ENCODE results near the gene MAK. TPM values are rescaled to one million over a fixed set of nuclear protein-coding genes. Genes with fewer than 3 reads are reported as not detected.
A peak's percentile ranks its signal among the peaks of the same experiment; 100 is the strongest.
"Not testable (repeated sequence)": the region's sequence is repeated elsewhere in the genome, so short reads cannot be mapped to it uniquely, and the experiment has no call there.

MAK gene
- total RNA-seq, 2 donors from 2014 or later = 0.63 TPM; not detected in 1

DNA sequence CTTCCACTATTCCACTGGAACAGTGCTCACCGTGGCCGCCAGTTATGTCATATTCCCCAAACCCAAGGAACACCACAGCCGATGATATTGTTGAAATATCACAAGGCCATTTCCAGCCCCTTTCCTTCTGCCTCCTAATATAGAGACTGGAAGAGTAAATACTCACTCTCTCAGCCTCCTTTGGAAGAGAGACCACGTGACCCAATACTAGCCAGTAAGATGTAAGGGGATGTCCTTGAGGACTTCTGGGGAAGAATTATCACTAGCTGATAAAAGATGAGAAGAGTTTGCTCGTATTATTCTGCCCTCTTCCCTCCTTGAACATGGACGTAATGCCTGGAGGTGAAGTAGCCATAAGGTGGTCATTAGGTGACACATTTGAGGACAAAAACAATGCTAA, 13.5 kb downstream of the MAK start:
- Histone ChIP-seq H3K36me3 (no peaks in the 10 kb centered on the region), H3K9me3 (no peaks in the 10 kb centered on the region), H3K27me3 (replicated peaks; ENCODE audit: insufficient read depth) (no peaks in the 10 kb centered on the region), H3K27ac (no peak overlapping the region), H3K4me1 (ENCODE audit: control insufficient read depth in 1 of 2, low read depth in 2 of 2) (no peaks in the 10 kb centered on the region), H3K4me3 (no peak overlapping the region)
- ATAC-seq (ENCODE audit: insufficient number of reproducible peaks, low FRiP score, low read depth) (no peak), DNase-seq (ENCODE audit: low spot score) (no peak)
- TF ChIP-seq, protein P1, sequence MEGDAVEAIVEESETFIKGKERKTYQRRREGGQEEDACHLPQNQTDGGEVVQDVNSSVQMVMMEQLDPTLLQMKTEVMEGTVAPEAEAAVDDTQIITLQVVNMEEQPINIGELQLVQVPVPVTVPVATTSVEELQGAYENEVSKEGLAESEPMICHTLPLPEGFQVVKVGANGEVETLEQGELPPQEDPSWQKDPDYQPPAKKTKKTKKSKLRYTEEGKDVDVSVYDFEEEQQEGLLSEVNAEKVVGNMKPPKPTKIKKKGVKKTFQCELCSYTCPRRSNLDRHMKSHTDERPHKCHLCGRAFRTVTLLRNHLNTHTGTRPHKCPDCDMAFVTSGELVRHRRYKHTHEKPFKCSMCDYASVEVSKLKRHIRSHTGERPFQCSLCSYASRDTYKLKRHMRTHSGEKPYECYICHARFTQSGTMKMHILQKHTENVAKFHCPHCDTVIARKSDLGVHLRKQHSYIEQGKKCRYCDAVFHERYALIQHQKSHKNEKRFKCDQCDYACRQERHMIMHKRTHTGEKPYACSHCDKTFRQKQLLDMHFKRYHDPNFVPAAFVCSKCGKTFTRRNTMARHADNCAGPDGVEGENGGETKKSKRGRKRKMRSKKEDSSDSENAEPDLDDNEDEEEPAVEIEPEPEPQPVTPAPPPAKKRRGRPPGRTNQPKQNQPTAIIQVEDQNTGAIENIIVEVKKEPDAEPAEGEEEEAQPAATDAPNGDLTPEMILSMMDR (IDR thresholded peaks at IDR 0.05) = no peak

DNA sequence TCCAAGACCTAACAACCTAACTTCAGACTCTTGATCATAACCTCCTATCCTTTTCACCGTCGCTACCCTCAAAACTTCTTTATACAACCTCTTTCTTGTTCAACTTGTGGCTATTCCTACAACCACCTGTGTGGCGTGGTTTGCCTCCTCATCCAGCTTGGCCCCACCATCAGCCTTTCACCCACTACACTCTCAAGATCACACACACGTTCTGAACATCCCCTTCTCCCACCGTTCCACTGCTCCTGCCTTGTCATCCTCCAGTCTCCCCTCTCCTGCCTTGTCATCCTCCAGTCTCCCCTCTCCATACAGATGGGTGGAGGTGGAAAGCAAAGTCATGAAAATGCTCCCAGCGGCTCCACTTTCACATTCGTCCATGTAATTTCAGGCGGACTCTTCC, 14.0 kb downstream of the MAK start:
- no peak for ATAC-seq (ENCODE audit: insufficient number of reproducible peaks, low FRiP score, low read depth)
- H3K27me3 ChIP-seq (replicated peaks; ENCODE audit: insufficient read depth) = no peaks in the 10 kb centered on the region
- TF ChIP-seq, protein P1 (IDR thresholded peaks at IDR 0.05) = no peak

DNA sequence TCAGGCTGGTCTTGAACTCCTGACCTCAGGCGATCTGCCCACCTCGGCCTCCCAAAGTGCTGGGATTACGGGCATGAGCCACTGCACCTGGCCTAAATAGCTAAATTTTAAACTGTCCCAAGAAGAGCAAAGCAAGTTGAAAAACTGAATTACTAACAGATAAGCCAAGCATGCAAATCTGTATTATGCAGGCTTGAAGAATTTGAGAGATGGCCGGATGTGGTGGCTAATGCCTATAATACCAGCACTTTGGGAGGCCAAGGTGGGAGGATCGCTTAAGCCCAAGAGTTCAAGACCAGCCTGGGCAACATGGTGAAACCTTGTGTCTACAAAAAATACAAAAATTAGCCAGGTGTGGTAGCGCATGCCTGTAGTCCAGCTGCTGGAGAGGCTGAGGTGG, 24.2 kb downstream of the MAK start:
- H3K27me3 ChIP-seq (replicated peaks; ENCODE audit: insufficient read depth); DNase-seq (ENCODE audit: low spot score); H3K4me1 ChIP-seq (ENCODE audit: control insufficient read depth in 1 of 2, low read depth in 2 of 2); H3K4me3 ChIP-seq; ATAC-seq (ENCODE audit: insufficient number of reproducible peaks, low FRiP score, low read depth); H3K27ac ChIP-seq; H3K36me3 ChIP-seq; H3K9me3 ChIP-seq: not testable (repeated sequence)

More for the DNA sequence above, 14.0 kb downstream of the MAK start:
- no peak overlapping the region for H3K4me3 ChIP-seq
- H3K27ac ChIP-seq = no peak overlapping the region
- H3K36me3 ChIP-seq = no peaks in the 10 kb centered on the region
- no peak for DNase-seq (ENCODE audit: low spot score)
- no peaks in the 10 kb centered on the region for H3K4me1 ChIP-seq (ENCODE audit: control insufficient read depth in 1 of 2, low read depth in 2 of 2)
- H3K9me3 ChIP-seq = no peaks in the 10 kb centered on the region

DNA sequence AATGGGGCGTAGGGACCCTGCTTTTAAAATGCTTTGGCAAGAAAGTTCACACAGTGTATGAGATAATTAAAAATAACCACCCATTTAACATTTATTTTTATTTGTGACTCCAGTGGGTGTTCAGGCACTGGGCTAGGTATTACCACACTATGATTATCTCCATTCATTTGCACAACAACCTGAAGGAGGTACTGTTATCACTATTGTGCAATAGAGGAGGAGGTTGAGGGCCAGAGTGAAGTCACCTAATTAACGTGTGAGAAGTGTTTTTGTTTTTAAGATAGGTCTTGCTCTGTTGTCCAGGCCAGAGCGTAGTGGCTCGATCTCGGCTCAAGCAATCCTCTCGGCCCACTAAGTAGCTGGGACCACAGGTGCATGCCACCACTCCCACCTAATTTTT, 29.2 kb downstream of the MAK start:
- no peak for ATAC-seq (ENCODE audit: insufficient number of reproducible peaks, low FRiP score, low read depth)
- TF ChIP-seq, protein P1 (IDR thresholded peaks at IDR 0.05) = no peak
- no peak overlapping the region for H3K27ac ChIP-seq

DNA sequence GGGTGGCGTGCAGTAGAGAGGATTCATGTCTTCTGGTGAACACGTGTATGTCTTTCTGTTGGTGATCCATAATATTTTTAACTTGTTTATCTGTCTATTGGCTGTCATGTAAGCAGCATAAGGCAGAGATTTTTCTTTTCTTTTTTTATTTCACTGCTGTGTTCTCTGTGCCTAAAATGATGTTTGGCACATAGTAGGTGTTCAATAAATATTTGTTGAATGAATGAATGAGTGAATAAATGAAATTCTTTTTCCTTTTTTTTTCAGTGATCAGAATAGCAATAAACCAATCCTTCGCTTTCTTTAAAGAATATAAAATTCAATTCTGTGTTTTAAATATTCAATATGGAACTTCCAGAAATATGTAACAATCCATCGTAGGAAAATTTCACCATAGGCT, 30.0 kb downstream of the MAK start:
- H3K36me3 ChIP-seq = no peaks in the 10 kb centered on the region
- H3K9me3 ChIP-seq = no peaks in the 10 kb centered on the region
- TF ChIP-seq, protein P1 (IDR thresholded peaks at IDR 0.05) = no peak
- ATAC-seq (ENCODE audit: insufficient number of reproducible peaks, low FRiP score, low read depth) (no peak), DNase-seq (ENCODE audit: low spot score) (no peak)
- no peak overlapping the region for H3K4me3 ChIP-seq
- H3K4me1 ChIP-seq (ENCODE audit: control insufficient read depth in 1 of 2, low read depth in 2 of 2) = no peaks in the 10 kb centered on the region
- no peak overlapping the region for H3K27ac ChIP-seq
- no peaks in the 10 kb centered on the region for H3K27me3 ChIP-seq (replicated peaks; ENCODE audit: insufficient read depth)

More for the DNA sequence above, 29.2 kb downstream of the MAK start:
- H3K4me3 ChIP-seq = no peak overlapping the region
- no peaks in the 10 kb centered on the region for H3K36me3 ChIP-seq
- H3K9me3 ChIP-seq = no peaks in the 10 kb centered on the region
- DNase-seq (ENCODE audit: low spot score) = no peak
- no peaks in the 10 kb centered on the region for H3K4me1 ChIP-seq (ENCODE audit: control insufficient read depth in 1 of 2, low read depth in 2 of 2)
- no peaks in the 10 kb centered on the region for H3K27me3 ChIP-seq (replicated peaks; ENCODE audit: insufficient read depth)

DNA sequence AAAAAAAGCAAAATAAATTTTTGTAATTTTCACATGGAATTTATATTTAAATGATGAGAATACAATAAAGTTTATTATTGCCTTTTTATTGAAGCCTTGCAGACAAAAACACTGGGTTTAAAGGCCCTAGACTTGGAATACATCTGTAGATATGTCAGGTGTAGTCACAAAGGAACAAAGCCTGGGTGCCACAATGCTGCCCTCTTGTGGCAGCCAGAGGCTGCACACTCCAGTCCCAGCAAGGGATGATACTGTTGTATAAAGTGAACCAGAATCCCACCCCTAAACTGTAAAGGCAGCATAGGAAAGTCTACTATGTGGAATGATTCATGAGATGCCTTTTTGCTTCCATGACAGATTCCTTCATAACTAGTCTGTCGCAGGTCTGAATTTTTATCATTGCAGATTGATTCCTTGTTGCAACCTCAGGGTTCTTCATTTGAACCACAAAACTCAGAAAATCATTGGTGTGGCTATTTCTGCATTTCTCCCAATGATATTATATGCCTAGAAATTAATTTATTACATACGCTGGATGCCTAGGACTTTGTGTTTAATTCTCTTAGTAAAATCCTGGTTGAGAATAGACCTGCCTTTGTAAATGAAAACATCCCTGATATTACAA, 37.0 kb downstream of the MAK start:
- TF ChIP-seq, protein P1 (IDR thresholded peaks at IDR 0.05) = peak; percentile 93
- no peaks in the 10 kb centered on the region for H3K9me3 ChIP-seq
- DNase-seq (ENCODE audit: low spot score) = no peak
- H3K4me3 ChIP-seq = no peak overlapping the region
- H3K36me3 ChIP-seq = no peaks in the 10 kb centered on the region
- no peak overlapping the region for H3K27ac ChIP-seq
- no peak for ATAC-seq (ENCODE audit: insufficient number of reproducible peaks, low FRiP score, low read depth)
- no peaks in the 10 kb centered on the region for H3K4me1 ChIP-seq (ENCODE audit: control insufficient read depth in 1 of 2, low read depth in 2 of 2)
- H3K27me3 ChIP-seq (replicated peaks; ENCODE audit: insufficient read depth) = no peaks in the 10 kb centered on the region

All from thoracic aorta (tissue), 2 donors.